Measurements from ENCODE around the gene TLN1.

DNA sequence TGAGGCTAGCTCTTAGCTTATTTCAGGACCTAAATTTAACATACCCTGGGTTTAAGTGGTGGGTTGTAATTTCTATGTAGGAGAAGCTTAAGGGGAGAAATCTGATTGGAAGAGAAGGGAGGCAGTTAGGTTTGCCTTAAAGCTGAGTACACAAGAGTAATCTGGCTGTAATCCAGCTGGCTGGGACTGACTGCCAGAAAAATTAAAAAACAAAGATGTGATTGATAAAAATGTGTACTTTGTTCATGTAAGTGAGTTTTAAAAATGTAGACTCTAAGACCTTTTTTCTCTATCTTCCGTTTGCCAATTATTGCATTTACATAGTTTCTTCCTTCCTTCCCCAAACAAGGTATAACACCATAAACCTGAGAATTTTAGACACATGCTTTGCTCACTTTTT lies 39.5 kb upstream of the TLN1 start:
- TF ChIP-seq GATA3 (IDR thresholded peaks at IDR 0.05; ENCODE audit: low read depth, low read length) (no peak), GATA2 (IDR thresholded peaks at IDR 0.05; ENCODE audit: low read depth, low read length) (peak; percentile 51; the same call in 1 of the 2 replicates)

Measured in SH-SY5Y (cell line).